ENCODE results near the gene ABCA9. TPM values are rescaled to one million over a fixed set of nuclear protein-coding genes. Genes with fewer than 3 reads are reported as not detected.

Gene ABCA9
- total and polyA plus RNA-seq, 9 of the 15 experiments (the other 6 are each of a cell fraction or from before 2014, with no cell fraction given), result 0.04 TPM; not detected in 8

DNA sequence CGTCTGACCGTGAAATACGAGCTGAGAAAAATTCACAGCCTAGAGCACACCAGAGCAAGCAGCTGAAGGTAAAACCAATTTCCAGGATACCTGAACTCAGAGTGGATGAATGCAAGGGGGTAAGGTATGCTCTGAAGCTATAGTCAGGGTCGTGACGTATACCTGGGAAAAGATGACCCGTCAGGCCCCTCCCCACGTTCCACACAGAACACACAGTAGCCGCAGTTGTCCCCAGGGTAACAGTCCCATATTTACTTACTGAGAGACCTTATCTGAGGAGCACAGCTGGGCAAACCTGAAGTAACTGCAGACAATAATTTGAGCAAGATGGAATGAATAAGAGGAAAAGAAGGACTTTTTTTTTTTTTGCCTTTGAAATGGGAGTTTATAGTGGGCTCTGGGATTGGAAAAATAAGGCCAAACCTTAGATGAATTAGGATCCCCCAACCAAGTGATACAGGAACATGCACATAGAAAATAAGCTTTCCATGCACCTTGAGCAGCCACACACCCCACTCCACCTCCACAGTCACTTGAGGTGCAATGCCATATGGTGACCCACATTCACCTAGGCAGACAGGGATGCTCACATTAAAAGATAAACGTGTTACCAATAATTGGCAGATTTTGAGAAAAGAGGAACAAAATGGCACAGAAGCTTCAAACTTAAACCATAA, 43.0 kb upstream of the ABCA9 start (continued):
- TF ChIP-seq ZNF239 (CRISPR knock-in tag; IDR thresholded peaks at IDR 0.05), result no peak
- TF ChIP-seq PHF8 (IDR thresholded peaks at IDR 0.05; ENCODE audit: borderline replicate concordance, low read length), result no peak; the same call in 1 of the 2 replicates
- TF ChIP-seq GATAD2A (IDR thresholded peaks at IDR 0.05), result no peak
- TF ChIP-seq MYBL2 (IDR thresholded peaks at IDR 0.05; ENCODE audit: low read depth), result no peak
- TF ChIP-seq MYBL2 (CRISPR knock-in tag; IDR thresholded peaks at IDR 0.05; ENCODE audit: borderline replicate concordance), result no peak
- no peak for TF ChIP-seq SP2 (IDR thresholded peaks at IDR 0.05; ENCODE audit: extremely low read depth, low read depth, low read length, poor library complexity, severe bottlenecking)
- TF ChIP-seq RBFOX2 (IDR thresholded peaks at IDR 0.05; ENCODE audit: low read depth, low read length), result no peak
- TF ChIP-seq, protein P1, sequence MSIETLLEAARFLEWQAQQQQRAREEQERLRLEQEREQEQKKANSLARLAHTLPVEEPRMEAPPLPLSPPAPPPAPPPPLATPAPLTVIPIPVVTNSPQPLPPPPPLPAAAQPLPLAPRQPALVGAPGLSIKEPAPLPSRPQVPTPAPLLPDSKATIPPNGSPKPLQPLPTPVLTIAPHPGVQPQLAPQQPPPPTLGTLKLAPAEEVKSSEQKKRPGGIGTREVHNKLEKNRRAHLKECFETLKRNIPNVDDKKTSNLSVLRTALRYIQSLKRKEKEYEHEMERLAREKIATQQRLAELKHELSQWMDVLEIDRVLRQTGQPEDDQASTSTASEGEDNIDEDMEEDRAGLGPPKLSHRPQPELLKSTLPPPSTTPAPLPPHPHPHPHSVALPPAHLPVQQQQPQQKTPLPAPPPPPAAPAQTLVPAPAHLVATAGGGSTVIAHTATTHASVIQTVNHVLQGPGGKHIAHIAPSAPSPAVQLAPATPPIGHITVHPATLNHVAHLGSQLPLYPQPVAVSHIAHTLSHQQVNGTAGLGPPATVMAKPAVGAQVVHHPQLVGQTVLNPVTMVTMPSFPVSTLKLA (conservative IDR thresholded peaks at IDR 0.05), result no peak
- TF ChIP-seq ZKSCAN3 (CRISPR knock-in tag; IDR thresholded peaks at IDR 0.05), result no peak
- no peak for TF ChIP-seq NR4A1 (CRISPR knock-in tag; IDR thresholded peaks at IDR 0.05)
- no peak for TF ChIP-seq NR4A1 (tag; IDR thresholded peaks at IDR 0.05)
- no peak; the same call in 1 of the 2 replicates for TF ChIP-seq TCF7L2 (IDR thresholded peaks at IDR 0.05; ENCODE audit: low read depth, low read length)
- TF ChIP-seq FUS (optimal IDR thresholded peaks at IDR 0.05; ENCODE audit: low read depth, low read length), result no peak
- no peak for TF ChIP-seq RUNX1 (IDR thresholded peaks at IDR 0.05; ENCODE audit: low read depth)
- TF ChIP-seq CBX8 (IDR thresholded peaks at IDR 0.05; ENCODE audit: borderline replicate concordance, extremely low read depth, low read depth, low read length, poor library complexity, severe bottlenecking), result no peak
- TF ChIP-seq RBM17 (IDR thresholded peaks at IDR 0.05; ENCODE audit: borderline replicate concordance, low read depth, low read length), result no peak
- no peak for TF ChIP-seq ZNF561 (CRISPR knock-in tag; conservative IDR thresholded peaks at IDR 0.05)
- 0 out of 2 replicates have a peak, but pooled peaks have one; percentile 38 for TF ChIP-seq MBD2 (IDR thresholded peaks at IDR 0.05; ENCODE audit: borderline replicate concordance, low read depth)
- TF ChIP-seq, protein P2, sequence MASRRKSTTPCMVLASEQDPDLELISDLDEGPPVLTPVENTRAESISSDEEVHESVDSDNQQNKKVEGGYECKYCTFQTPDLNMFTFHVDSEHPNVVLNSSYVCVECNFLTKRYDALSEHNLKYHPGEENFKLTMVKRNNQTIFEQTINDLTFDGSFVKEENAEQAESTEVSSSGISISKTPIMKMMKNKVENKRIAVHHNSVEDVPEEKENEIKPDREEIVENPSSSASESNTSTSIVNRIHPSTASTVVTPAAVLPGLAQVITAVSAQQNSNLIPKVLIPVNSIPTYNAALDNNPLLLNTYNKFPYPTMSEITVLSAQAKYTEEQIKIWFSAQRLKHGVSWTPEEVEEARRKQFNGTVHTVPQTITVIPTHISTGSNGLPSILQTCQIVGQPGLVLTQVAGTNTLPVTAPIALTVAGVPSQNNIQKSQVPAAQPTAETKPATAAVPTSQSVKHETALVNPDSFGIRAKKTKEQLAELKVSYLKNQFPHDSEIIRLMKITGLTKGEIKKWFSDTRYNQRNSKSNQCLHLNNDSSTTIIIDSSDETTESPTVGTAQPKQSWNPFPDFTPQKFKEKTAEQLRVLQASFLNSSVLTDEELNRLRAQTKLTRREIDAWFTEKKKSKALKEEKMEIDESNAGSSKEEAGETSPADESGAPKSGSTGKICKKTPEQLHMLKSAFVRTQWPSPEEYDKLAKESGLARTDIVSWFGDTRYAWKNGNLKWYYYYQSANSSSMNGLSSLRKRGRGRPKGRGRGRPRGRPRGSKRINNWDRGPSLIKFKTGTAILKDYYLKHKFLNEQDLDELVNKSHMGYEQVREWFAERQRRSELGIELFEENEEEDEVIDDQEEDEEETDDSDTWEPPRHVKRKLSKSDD (conservative IDR thresholded peaks at IDR 0.05; ENCODE audit: low read length), result no peak
- TF ChIP-seq CCNT2 (IDR thresholded peaks at IDR 0.05; ENCODE audit: borderline replicate concordance, extremely low read depth, insufficient read length, low read depth, low read length), result peak; percentile 61
- no peak for TF ChIP-seq HLTF (IDR thresholded peaks at IDR 0.05)
- TF ChIP-seq SMAD3 (CRISPR knock-in tag; conservative IDR thresholded peaks at IDR 0.05), result no peak
- no peak for TF ChIP-seq MEF2D (tag; conservative IDR thresholded peaks at IDR 0.05; ENCODE audit: low read depth)
